GM12865 (cell line): ENCODE data around the gene DENND2D.
"Not testable (repeated sequence)": the region's sequence is repeated elsewhere in the genome, so short reads cannot be mapped to it uniquely, and the experiment has no call there.

Experiments
- DNase-seq: peaks from one replicate; pipeline ENCODE4 v3.0.0; 2010; ENCODE audit warnings: low read depth
- H3K4me3 ChIP-seq: 2 replicates; pipeline ENCODE4 v1.5.1; 2011; ENCODE audit warnings: mild to moderate bottlenecking, low read depth, low read length, control low read depth
- TF ChIP-seq, protein P1 (sequence below): IDR thresholded peaks from 2 replicates; pipeline ENCODE4 v1.5.1; 2011; ENCODE audit warnings: low read length, control low read depth, low read depth, inconsistent platforms; ENCODE audit not compliant: insufficient read depth; ENCODE audit errors: missing control alignments

DENND2D gene

DNA sequence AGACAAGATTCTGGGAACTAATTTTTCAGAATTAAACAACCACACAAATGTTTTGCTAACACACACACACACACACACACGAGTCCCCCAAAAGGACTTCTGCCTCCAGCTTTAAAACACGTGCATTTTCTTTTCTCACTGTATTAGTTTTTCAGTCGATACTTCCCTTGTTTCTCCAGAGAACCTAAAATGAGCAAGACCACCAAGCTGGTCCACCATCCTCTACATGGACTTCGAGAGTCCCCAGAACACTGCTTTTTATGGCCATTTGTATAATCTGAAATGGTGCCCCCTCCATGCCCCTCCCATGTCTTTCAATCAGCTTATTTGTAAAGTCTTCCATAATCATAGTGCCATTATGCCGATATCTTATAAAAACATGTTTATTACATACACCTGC lies 16.3 kb upstream of the DENND2D start:
- peak; percentile 52 for DNase-seq
- TF ChIP-seq, protein P1, sequence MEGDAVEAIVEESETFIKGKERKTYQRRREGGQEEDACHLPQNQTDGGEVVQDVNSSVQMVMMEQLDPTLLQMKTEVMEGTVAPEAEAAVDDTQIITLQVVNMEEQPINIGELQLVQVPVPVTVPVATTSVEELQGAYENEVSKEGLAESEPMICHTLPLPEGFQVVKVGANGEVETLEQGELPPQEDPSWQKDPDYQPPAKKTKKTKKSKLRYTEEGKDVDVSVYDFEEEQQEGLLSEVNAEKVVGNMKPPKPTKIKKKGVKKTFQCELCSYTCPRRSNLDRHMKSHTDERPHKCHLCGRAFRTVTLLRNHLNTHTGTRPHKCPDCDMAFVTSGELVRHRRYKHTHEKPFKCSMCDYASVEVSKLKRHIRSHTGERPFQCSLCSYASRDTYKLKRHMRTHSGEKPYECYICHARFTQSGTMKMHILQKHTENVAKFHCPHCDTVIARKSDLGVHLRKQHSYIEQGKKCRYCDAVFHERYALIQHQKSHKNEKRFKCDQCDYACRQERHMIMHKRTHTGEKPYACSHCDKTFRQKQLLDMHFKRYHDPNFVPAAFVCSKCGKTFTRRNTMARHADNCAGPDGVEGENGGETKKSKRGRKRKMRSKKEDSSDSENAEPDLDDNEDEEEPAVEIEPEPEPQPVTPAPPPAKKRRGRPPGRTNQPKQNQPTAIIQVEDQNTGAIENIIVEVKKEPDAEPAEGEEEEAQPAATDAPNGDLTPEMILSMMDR, result no peak
- peak overlapping the region; percentile 37 for H3K4me3 ChIP-seq

DNA sequence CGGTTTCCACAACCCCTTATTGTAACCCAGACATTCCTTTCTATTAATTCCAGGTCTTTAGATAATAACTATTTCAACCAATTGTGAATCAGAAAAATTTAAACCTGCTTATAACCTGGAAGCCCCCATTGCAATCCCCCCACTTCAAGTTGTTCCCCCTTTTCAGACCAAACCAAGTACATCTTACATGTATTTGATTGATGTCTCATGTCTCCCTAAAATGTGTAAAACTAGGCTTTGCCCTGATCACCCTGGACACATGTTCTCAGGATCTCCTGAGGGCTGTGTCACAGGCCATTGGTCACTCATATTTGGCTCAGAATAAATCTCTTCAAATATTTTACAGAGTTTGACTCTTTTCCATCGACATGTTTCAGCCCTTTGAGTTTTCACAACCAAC lies 14.8 kb upstream of the DENND2D start:
- H3K4me3 ChIP-seq, result peak overlapping the region; percentile 65
- not testable (repeated sequence) for DNase-seq

DNA sequence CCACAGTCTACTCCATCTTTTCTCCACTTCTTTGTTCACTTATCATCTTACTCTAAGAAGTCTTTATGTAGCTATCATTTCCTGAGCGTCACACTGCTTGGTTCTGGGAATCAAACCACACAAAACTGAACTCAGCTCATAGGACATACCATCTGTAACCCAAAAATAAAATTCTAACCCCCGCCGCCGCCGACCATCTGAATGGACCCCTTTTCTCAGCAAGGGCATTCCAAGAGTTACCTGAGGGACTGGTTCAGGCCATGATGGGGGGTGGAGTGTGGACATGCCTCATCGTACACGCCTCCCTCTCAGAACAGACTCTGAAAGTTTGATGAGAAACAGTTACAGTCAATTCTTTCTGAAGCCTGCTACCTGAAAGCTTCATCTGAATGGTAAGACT lies 14.4 kb upstream of the DENND2D start:
- H3K4me3 ChIP-seq, result peak overlapping the region; percentile 65
- DNase-seq, result peak; percentile 92
- TF ChIP-seq, protein P1, result no peak

DNA sequence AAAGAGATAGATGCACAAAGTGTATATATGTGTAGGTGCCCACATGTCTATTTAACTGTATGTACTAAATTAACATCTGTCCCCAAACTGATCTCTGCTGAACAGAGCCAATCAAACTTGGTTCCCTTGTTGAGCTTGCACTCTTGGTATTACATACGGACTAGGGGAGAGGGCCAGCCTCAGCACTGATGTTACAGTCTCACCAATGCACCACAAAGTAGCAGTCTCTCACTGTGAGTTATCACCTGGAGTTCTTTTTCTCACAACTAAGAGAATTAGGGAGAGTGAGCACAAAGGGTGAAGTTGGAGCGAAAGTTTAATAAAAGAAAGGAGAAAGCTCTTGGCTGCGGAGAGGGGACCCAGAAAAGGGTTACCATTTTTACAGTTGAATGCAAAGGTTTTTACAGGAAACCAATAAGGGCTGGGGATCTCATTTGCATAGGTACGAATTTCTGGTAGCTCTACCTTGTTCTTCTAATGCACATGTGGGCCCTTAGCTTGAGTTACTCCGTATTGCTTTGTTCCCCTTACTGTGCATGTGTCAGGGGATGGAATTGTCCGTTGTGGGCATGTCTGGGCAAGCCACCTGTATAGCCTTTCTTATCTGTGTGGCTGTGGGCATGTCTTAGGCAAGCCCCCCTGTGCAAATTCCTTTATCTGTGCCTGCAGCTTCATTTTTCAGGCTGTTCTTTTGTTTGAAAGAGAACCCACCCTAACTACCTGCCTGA lies 13.8 kb upstream of the DENND2D start:
- peak overlapping the region; percentile 65 for H3K4me3 ChIP-seq

DNA sequence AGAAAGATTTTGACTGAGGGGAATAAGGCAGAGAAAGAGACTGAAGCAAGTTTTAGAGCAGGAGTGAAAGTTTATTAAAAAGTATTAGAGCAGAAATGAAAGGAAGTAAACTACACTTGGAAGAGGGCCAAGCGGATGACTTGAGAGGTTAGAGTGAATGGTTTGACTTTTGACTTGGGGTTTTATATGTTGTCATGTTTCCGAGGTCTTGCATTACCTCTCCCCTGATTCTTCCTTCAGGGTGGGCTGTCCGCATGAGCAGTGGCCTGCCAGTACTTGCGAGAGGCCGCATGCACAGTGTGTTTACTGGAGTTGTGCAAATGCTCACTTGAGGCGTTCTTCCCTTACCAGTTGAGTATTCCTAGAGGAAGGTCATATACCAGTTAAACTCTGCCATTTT lies 13.0 kb upstream of the DENND2D start:
- TF ChIP-seq, protein P1, result no peak
- DNase-seq, result no peak

More for the DNA sequence above, 13.8 kb upstream of the DENND2D start:
- TF ChIP-seq, protein P1, result no peak
- DNase-seq, result peak; percentile 88

DNA sequence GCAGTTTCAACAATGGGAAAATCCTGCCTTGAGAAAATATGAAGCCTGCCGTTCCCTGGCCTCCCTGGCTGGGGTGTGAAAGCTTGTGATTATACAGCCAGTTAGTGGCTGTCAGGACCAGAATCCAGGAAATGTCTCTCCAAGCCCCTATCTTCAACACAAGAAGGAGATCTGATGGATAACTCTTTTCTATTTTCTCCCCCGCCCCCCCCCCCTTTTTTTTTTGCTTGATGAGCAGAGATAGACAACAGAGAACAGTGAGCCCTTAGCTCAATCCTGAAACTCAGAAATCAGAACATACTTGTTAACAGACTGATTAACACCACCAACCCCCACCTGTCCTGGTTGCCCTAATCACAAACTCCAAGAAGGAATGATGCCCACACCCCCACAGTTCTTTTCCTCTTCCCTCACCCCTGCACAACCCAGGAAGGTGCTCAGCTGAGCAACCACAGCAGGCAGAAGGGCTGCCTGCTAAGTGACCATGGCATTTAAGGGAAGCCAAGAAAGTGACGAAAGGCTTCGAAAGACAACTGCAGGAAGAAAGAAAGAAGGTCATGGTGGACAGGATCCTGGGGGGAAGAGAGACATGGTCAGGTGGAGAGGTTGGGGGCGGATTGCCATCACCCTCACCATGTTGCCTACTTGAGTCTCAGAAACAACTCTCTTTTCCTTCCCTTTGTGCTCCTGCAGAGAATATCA lies 12.3 kb upstream of the DENND2D start:
- DNase-seq, result no peak
- TF ChIP-seq, protein P1, result no peak
- H3K4me3 ChIP-seq, result no peak overlapping the region

More for the DNA sequence above, 13.0 kb upstream of the DENND2D start:
- H3K4me3 ChIP-seq, result no peak overlapping the region

DNA sequence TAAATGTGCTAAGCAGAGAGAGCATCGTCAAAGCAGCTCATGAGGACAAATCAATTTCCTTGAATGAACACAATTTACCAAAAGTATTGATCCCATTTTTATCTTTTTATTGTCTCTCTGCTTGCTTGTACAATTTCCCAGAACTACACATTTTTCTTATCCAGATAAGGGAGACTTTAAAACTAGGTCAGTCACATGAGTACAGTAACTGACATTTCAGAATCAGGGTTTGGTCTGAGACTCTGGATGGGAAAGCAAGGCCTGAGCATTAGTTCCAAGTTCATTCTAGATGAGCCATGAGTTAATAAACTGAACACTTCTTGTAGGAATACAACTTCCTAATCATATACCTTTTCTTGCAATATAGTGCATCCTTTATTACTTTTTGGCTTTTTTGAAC lies 11.5 kb upstream of the DENND2D start:
- TF ChIP-seq, protein P1, result no peak
- DNase-seq, result no peak
- no peak overlapping the region for H3K4me3 ChIP-seq
